Mammary epithelial cell (primary cell): Measurements from ENCODE around the gene FAM228B.

Experiments used
- CTCF ChIP-seq, 2 donors: IDR thresholded peaks in 1 of 2; conservative IDR thresholded peaks in 1 of 2; 2 replicates each; pipeline ENCODE4 v1.5.1; 2011 to 2012; ENCODE audit warnings: inconsistent platforms in 2 of 2, low read length in 2 of 2, mild to moderate bottlenecking in 2 of 2, control low read depth in 1 of 2, low read depth in 1 of 2; ENCODE audit not compliant: insufficient read depth in 1 of 2; ENCODE audit errors: extremely low read depth in 1 of 2
- EZH2 ChIP-seq: IDR thresholded peaks from 2 replicates; pipeline ENCODE4 v1.6.1; 2012; ENCODE audit warnings: low read length, inconsistent platforms, borderline replicate concordance

GRCh38 chr2:24210106-24210455 is 86.8 kb downstream of the FAM228B start:
- TF ChIP-seq CTCF (conservative IDR thresholded peaks at IDR 0.05 in 1 of 2, IDR thresholded peaks at IDR 0.05 in 1 of 2; ENCODE audit: extremely low read depth in 1 of 2, insufficient read depth in 1 of 2, low read depth in 1 of 2, low read length in 2 of 2), result no peak
- no peak for TF ChIP-seq EZH2
